GDM1 (cell line): ENCODE data around the gene RPS3A.
"Not testable (repeated sequence)": the region's sequence is repeated elsewhere in the genome, so short reads cannot be mapped to it uniquely, and the experiment has no call there.

Experiments used
- DNase-seq: peaks from one replicate; lab custom pipeline; 2025; lab: John Stamatoyannopoulos, UW

The RPS3A gene

GRCh38 chr4:151117371-151117962, 18.0 kb downstream of the RPS3A start:
- no peak for DNase-seq

- no peak for DNase-seq
Measured at GRCh38 chr4:151129796-151130195, 30.4 kb downstream of the RPS3A start.

GRCh38 chr4:151133311-151133710, 33.9 kb downstream of the RPS3A start:
- no peak for DNase-seq

GRCh38 chr4:151136048-151136447, 36.6 kb downstream of the RPS3A start:
- not testable (repeated sequence) for DNase-seq

GRCh38 chr4:151139814-151140213, 40.4 kb downstream of the RPS3A start:
- no peak for DNase-seq

- DNase-seq, result no peak
Measured at GRCh38 chr4:151142758-151143157, 43.3 kb downstream of the RPS3A start.

- DNase-seq, result no peak
Measured at GRCh38 chr4:151143162-151143561, 43.7 kb downstream of the RPS3A start.

GRCh38 chr4:151143811-151144210, 44.4 kb downstream of the RPS3A start:
- no peak for DNase-seq

GRCh38 chr4:151144329-151145072, 45.1 kb downstream of the RPS3A start:
- no peak for DNase-seq

GRCh38 chr4:151147000-151147399, 47.6 kb downstream of the RPS3A start:
- no peak for DNase-seq

- DNase-seq, result no peak
Measured at GRCh38 chr4:151148261-151148660, 48.8 kb downstream of the RPS3A start.

GRCh38 chr4:151150821-151151580, 51.6 kb downstream of the RPS3A start:
- DNase-seq, result no peak

- no peak for DNase-seq
Measured at GRCh38 chr4:151152028-151152427, 52.6 kb downstream of the RPS3A start.

GRCh38 chr4:151153585-151153984, 54.2 kb downstream of the RPS3A start:
- no peak for DNase-seq
